LNCaP clone FGC (cell line): ENCODE data around the gene CRCP.
"Not testable (repeated sequence)": the region's sequence is repeated elsewhere in the genome, so short reads cannot be mapped to it uniquely, and the experiment has no call there.

Experiments
- DNase-seq: peaks from one replicate; pipeline ENCODE4 v3.0.0-alpha.2; 2011; ENCODE audit warnings: low read depth
- H3K4me3 ChIP-seq: 2 replicates; pipeline ENCODE4 v1.5.1; 2011; ENCODE audit warnings: mild to moderate bottlenecking, low read depth, low read length, control low read depth
- CTCF ChIP-seq: IDR thresholded peaks from 2 replicates; pipeline ENCODE4 v1.5.1; 2012; ENCODE audit warnings: mild to moderate bottlenecking; ENCODE audit not compliant: control insufficient read depth, insufficient read depth; ENCODE audit errors: extremely low read depth

Gene CRCP

GRCh38 chr7:66150471-66150870, 35.8 kb downstream of the CRCP start:
- no peak for DNase-seq
- TF ChIP-seq CTCF, result no peak
- H3K4me3 ChIP-seq, result no peak overlapping the region

DNA sequence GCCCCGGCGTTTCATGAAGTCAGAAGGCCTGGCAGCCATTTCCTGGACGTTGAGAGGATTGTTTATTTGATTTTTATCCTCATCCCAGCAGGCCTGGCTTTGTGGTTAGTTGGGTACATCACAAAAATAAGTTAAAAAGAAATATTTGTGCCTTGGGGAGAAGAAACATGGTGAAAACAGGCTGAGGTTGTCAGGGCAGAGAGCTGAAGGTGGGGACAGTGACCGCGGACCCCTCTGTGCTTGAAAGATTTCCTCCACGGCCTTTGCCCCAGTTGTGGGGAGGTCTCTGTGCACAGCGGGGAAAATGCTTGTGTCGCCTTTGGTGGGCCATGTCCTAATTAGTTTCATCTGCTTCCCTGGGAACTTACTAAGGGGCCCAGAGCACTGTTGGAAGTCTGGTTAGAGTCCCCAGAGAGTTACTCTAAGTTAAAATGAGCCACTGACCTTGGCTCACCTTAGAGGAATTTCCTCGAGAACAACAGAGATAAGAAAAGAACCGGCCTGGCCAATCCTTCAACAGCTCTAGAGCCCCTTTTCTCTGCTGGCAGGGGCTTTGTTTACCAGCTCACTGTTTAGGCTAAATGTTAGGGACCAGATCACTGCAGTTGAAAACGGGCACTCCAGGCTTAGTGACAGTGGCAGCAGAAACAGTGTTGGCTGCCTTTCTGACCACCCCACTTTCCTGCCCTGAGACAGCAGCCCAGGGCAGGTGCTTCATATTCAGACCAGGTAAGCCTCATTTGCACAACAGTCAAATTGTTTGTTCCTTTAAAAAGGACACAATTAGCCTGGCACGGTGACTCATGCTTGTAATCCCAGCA, 37.9 kb downstream of the CRCP start:
- DNase-seq, result no peak

GRCh38 chr7:66153691-66154090, 39.0 kb downstream of the CRCP start:
- no peak for DNase-seq
- H3K4me3 ChIP-seq, result no peak overlapping the region
- no peak for TF ChIP-seq CTCF

More for the DNA sequence above, 37.9 kb downstream of the CRCP start:
- TF ChIP-seq CTCF, result no peak
- H3K4me3 ChIP-seq, result no peak overlapping the region

DNA sequence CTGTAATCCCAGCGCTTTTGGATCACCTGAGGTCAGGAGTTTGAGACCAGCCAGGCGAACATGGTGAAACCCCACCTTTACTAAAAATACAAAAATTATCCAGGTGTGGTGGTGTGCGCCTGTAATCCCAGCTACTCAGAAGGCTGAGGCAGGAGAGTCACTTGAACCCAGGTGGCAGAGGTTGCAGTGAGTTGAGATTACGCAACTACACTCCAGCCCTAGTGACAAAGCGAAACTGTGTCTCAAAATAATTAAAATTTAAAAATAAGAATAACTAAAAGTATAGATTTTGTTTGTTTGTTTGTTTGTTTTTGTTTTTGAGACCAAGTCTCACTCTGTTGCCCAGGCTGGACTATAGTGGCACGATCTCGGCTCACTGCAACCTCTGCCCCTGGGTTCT, 41.4 kb downstream of the CRCP start:
- H3K4me3 ChIP-seq, DNase-seq: not testable (repeated sequence)

DNA sequence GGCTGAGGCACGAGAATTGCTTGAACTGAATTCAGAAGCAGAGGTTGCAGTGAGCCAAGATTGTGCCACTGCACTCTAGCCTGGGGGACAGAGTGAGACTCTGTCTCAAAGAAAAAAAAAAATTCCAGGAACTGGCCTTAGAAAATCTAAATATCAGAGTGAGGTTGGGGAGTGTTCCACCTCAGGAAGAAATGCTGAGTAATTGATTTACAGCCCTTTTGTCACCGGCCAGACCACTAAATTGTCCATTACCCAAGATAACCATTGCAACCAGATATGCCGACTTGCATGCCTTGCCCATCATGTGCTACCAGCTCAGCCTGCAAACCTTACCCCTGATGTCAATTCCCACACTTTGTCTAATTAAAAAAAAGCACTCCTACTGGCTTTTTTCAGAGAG, 42.4 kb downstream of the CRCP start:
- H3K4me3 ChIP-seq, result no peak overlapping the region
- no peak for DNase-seq
- no peak for TF ChIP-seq CTCF

- no peak for DNase-seq
Measured at GRCh38 chr7:66162622-66163021, 48.0 kb downstream of the CRCP start.

DNA sequence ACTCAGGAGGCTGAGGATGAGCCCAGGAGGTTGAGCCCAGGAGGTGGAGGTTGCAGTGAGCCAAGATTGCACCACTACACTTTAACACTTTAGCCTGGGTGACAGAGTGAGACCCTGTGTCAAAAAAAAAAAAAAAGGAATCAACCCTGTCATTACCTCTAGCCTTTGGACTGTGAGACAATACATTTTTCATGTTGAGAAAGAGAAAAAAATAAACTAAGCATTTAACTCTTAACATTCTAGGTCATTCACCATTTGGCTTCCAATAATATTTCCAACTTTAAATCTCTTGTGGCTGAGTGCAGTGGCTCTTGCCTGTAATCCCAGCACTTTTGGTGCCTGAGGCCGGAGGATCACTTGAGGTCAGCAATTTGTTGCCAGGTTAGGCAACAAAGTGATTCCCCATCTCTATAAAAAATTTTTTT, 48.6 kb downstream of the CRCP start:
- TF ChIP-seq CTCF, result no peak
- DNase-seq, result no peak
- no peak overlapping the region for H3K4me3 ChIP-seq

More at GRCh38 chr7:66162622-66163021, 48.0 kb downstream of the CRCP start:
- H3K4me3 ChIP-seq, result no peak overlapping the region
- TF ChIP-seq CTCF, result no peak
